ENCODE results near the gene OR2AE1.

GRCh38 chr7:99923200-99923599 lies 46.4 kb upstream of the OR2AE1 start:
- TF ChIP-seq POLR2A (IDR thresholded peaks at IDR 0.05) (no peak), CTCF (IDR thresholded peaks at IDR 0.05) (no peak)
